Natural killer cell (primary cell): ENCODE results near the gene RGS14. TPM values are rescaled to one million over a fixed set of nuclear protein-coding genes. Genes with fewer than 3 reads are reported as not detected.

Source experiments
- ATAC-seq, 3 donors: fragments of 150-1000 bp in 2 of 3; fragments of 200-7000 bp in 1 of 3; cut with Tn5 transposase; 1 replicate in 1 of 3; 2 replicates in 2 of 3; pipeline ENCODE4 v1.10.0; 2021; ENCODE audit warnings: mild to moderate bottlenecking in 2 of 3, moderate library complexity in 2 of 3
- DNase-seq, 2 donors: peaks; one replicate each; pipeline versions ENCODE4 v3.0.0 to v3.0.0-alpha.2; 2013 to 2021; ENCODE audit warnings: mixed read lengths in 1 of 2
- H3K27ac ChIP-seq: one replicate; pipeline ENCODE4 v1.5.1; 2013; ENCODE audit warnings: mild to moderate bottlenecking, low read length
- H3K27me3 ChIP-seq: one replicate; pipeline ENCODE4 v1.6.1; 2013; ENCODE audit warnings: low read length; ENCODE audit not compliant: control insufficient read depth, insufficient read depth
- H3K36me3 ChIP-seq: one replicate; pipeline ENCODE4 v1.6.1; 2013; ENCODE audit warnings: low read length; ENCODE audit not compliant: control insufficient read depth, insufficient read depth
- H3K4me1 ChIP-seq: one replicate; pipeline ENCODE4 v1.6.1; 2013; ENCODE audit warnings: low read length; ENCODE audit not compliant: control insufficient read depth, insufficient read depth
- H3K4me3 ChIP-seq: one replicate; pipeline ENCODE4 v1.5.1; 2013; ENCODE audit warnings: low read length
- H3K9me3 ChIP-seq: one replicate; pipeline ENCODE4 v1.6.1; 2013; ENCODE audit warnings: low read length; ENCODE audit not compliant: control insufficient read depth, insufficient read depth
- H3K27ac Mint-ChIP-seq, 2 donors: one replicate each; pipeline ENCODE4 v1.8.0; 2022; ENCODE audit warnings: mild to moderate bottlenecking in 2 of 2, mixed read lengths in 2 of 2, moderate library complexity in 1 of 2
- H3K27me3 Mint-ChIP-seq, 2 donors: one replicate each; pipeline ENCODE4 v1.8.0; 2022; ENCODE audit warnings: low read depth in 2 of 2, mixed read lengths in 2 of 2
- H3K36me3 Mint-ChIP-seq: one replicate; pipeline ENCODE4 v1.8.0; 2022; ENCODE audit warnings: mixed read lengths
- H3K4me1 Mint-ChIP-seq, 2 donors: one replicate each; pipeline ENCODE4 v1.8.0; 2022; ENCODE audit warnings: mixed read lengths in 2 of 2
- H3K4me3 Mint-ChIP-seq: one replicate; pipeline ENCODE4 v1.8.0; 2022; ENCODE audit warnings: mild to moderate bottlenecking, moderate library complexity, mixed read lengths
- H3K9me3 Mint-ChIP-seq, 2 donors: one replicate each; pipeline ENCODE4 v1.8.0; 2022; ENCODE audit warnings: mixed read lengths in 2 of 2
- WGBS: methylation state at CpG from one replicate; pipeline ENCODE4 v1.1.7; 2013; ENCODE audit warnings: missing lambda C conversion rate; ENCODE audit not compliant: insufficient coverage; 5-methylcytosine and 5-hydroxymethylcytosine counted together
- intact Hi-C: fragments of 100-400 bp; cut with micrococcal nuclease; formaldehyde crosslinking; loops from one replicate; pipeline ENCODE4 v1.14.2; 2022
- total RNA-seq, 4 donors: library from RNA; stranded (reverse); fragments of 120-200 nt in 1 of 4; gene quantifications; one replicate each; pipeline versions ENCODE4 v1.2.3 to v1.2.4, GENCODE V29; 2013 to 2022
- TF ChIP-seq, protein P1 (sequence below): fragments of 200-600 bp; IDR thresholded peaks from one replicate; pipeline ENCODE4 v1.8.0; 2022; ENCODE audit warnings: antibody characterized with exemption

Gene RGS14
- total RNA-seq, 3 donors from 2014 or later (not counting 1 experiment from before 2014, with no cell fraction given), result 57.3 to 87.0 (median 66.1) TPM

DNA sequence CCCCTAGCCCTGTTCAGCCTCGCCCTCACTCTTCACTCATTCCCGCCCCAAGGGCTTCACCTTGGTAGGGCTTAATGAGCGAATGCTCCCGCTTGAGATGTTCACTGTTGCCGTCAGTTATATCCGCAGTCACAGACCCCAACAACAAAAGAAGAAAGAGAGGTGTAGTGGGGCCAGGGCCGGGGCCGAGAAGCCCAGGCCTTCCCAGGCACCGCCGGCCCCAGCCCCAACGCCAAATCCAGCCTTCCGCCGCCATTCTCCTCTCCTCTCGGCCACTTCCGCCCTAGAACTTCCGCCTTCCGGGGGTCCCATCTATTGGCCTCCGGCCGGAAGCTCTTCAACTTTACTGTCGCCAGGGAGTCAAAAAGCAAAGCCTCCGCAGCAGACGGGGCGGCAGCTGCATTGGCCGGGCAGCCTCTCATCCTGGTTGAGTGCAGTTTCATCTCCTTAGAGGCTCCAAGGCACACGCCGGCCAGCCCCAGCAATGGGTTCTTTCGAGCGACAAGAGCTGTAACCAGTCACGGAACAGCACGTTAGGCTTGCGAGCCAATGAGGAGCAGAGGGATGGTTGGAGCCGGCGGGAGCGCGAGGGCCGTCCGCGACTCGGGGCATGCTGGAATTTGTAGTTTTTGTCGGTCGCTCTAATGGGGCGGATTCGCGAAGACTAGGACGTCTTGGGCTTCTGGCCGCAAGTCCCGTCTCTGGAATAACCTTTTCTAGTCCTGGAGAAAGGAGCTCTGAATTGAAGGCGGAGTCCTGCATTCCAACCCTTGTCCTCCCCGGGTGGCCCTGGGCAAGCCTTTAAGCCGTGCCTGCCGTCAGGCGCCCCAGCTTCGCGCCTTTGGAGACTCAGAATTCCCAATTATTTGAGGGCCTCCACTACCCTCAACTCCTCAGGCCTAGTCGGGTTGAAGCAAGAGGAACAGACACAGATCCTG is 6.1 kb upstream of the RGS14 start, which contains the start of gene LMAN2:
LMAN2 (minus strand) TSS at position 277 of the 938 bp plus-strand sequence; CDS start at position 256, 21 bp downstream.
- H3K27me3 Mint-ChIP-seq, result no peaks in the 10 kb centered on the region
- no peaks in the 10 kb centered on the region for H3K27me3 ChIP-seq
- peaks cover 17% of the 10 kb centered on the region for H3K36me3 ChIP-seq
- H3K4me1 ChIP-seq, result peaks cover 48% of the 10 kb centered on the region
- peak within 1 kb of the TSS; percentile 97 for H3K4me3 Mint-ChIP-seq
- ATAC-seq, result peak; percentile 97 to 99 (median 97)
- no peaks in the 10 kb centered on the region for H3K9me3 ChIP-seq
- peak within 1 kb of the TSS; percentile 96 for H3K4me3 ChIP-seq
- peak; percentile 86 to 96 for DNase-seq
- WGBS, result 9% methylated on average over 55 of the region's 55 CpGs
- peak within 1 kb of the TSS; percentile 91 for H3K27ac ChIP-seq
- intact Hi-C loops, result loop anchor here (2.0 kb wide), 1 partner anchor 75 kb away; the partner anchor contains the start of gene GRK6
- TF ChIP-seq, protein P1, sequence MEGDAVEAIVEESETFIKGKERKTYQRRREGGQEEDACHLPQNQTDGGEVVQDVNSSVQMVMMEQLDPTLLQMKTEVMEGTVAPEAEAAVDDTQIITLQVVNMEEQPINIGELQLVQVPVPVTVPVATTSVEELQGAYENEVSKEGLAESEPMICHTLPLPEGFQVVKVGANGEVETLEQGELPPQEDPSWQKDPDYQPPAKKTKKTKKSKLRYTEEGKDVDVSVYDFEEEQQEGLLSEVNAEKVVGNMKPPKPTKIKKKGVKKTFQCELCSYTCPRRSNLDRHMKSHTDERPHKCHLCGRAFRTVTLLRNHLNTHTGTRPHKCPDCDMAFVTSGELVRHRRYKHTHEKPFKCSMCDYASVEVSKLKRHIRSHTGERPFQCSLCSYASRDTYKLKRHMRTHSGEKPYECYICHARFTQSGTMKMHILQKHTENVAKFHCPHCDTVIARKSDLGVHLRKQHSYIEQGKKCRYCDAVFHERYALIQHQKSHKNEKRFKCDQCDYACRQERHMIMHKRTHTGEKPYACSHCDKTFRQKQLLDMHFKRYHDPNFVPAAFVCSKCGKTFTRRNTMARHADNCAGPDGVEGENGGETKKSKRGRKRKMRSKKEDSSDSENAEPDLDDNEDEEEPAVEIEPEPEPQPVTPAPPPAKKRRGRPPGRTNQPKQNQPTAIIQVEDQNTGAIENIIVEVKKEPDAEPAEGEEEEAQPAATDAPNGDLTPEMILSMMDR, result no peak
- H3K9me3 Mint-ChIP-seq, result no peaks in the 10 kb centered on the region
- no peaks in the 10 kb centered on the region for H3K36me3 Mint-ChIP-seq
- peak within 1 kb of the TSS; percentile 98 to 99 for H3K27ac Mint-ChIP-seq
- peaks cover 58 to 63% of the 10 kb centered on the region in 2 donors for H3K4me1 Mint-ChIP-seq

DNA sequence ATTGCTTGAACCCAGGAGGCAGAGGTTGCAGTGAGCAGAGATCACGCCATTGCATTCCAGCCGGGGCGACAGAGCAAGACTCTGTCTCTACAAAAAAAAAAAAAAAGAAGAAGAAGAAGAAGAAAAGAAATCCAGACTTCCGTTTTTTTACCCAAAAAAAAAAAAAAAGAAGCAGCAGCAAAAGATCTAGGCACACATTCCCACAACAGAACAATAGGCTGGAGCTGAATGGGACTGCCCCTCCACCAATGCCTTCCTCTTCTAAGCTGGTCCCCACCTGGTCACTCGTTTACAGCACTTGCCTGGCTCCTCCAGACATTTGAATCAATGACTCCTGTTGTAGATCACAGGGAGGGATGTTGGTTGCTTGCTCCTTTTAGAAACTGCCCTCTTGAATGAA is 4.6 kb upstream of the RGS14 start:
- no peak overlapping the region for H3K27ac ChIP-seq
- no peaks in the 10 kb centered on the region for H3K9me3 ChIP-seq
- Mint-ChIP-seq H3K36me3 (no peaks in the 10 kb centered on the region), H3K27me3 (no peaks in the 10 kb centered on the region), H3K4me3 (no peak overlapping the region), H3K4me1 (peaks cover 66% of the 10 kb centered on the region in 2 donors), H3K27ac (no peak overlapping the region), H3K9me3 (no peaks in the 10 kb centered on the region)
- intact Hi-C loops, result no loop called here
- peaks cover 54% of the 10 kb centered on the region for H3K4me1 ChIP-seq
- no peak overlapping the region for H3K4me3 ChIP-seq
- TF ChIP-seq, protein P1, result no peak
- ATAC-seq (no peak), DNase-seq (no peak)
- WGBS, result 87% methylated on average over 3 of the region's 5 CpGs
- peaks cover 7% of the 10 kb centered on the region for H3K36me3 ChIP-seq
- no peaks in the 10 kb centered on the region for H3K27me3 ChIP-seq

DNA sequence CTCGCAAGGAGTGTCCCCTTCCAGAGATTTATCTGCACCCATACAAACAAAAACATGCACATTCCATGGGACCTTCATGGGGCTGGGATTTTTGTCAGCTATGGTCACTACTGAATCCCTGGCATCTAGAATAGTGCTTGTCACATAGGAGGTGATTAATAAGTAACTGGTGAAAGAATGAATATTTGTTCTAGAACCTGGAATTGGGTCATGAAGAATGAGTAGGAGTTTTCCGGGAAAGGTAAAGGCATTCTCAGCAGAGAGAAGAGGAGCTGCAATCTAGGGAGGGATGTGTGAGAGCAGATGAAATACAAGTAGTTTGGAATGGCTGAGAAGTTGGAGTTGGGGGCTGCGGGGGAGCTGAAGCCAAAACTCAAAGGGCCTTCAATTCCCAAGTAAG is 3.5 kb upstream of the RGS14 start:
- no peak for ATAC-seq
- 97% methylated on average over 2 of the region's 3 CpGs for WGBS
- Mint-ChIP-seq H3K36me3 (no peaks in the 10 kb centered on the region), H3K4me1 (peaks cover 68 to 73% of the 10 kb centered on the region in 2 donors), H3K4me3 (no peak overlapping the region), H3K27me3 (no peaks in the 10 kb centered on the region), H3K27ac (peak overlapping the region; percentile 7 to 23), H3K9me3 (no peaks in the 10 kb centered on the region)
- DNase-seq, result no peak
- intact Hi-C loops, result no loop called here
- TF ChIP-seq, protein P1, result no peak
- Histone ChIP-seq H3K4me3 (no peak overlapping the region), H3K36me3 (peaks cover 4% of the 10 kb centered on the region), H3K9me3 (no peaks in the 10 kb centered on the region), H3K27me3 (no peaks in the 10 kb centered on the region), H3K27ac (no peak overlapping the region), H3K4me1 (peaks cover 62% of the 10 kb centered on the region)
